Measurements from ENCODE around the gene GSG1L.

Gene GSG1L

GRCh38 chr16:27806388-27806787 lies 257.1 kb downstream of the GSG1L start:
- Mint-ChIP-seq H3K27ac (no peak overlapping the region), H3K4me3 (no peak overlapping the region)

GRCh38 chr16:27805828-27806351 lies 257.6 kb downstream of the GSG1L start:
- H3K4me3 Mint-ChIP-seq: no peak overlapping the region
- no peak overlapping the region for H3K27ac Mint-ChIP-seq
- H3K36me3 Mint-ChIP-seq (ENCODE audit: low read depth): no peaks in the 10 kb centered on the region
- H3K27me3 Mint-ChIP-seq: peaks cover 23% of the 10 kb centered on the region
- no peaks in the 10 kb centered on the region for H3K9me3 Mint-ChIP-seq
- no peaks in the 10 kb centered on the region for H3K4me1 Mint-ChIP-seq (ENCODE audit: low read depth)

More at GRCh38 chr16:27806388-27806787, 257.1 kb downstream of the GSG1L start:
- Mint-ChIP-seq H3K4me1 (ENCODE audit: low read depth) (no peaks in the 10 kb centered on the region), H3K36me3 (ENCODE audit: low read depth) (no peaks in the 10 kb centered on the region), H3K27me3 (peaks cover 23% of the 10 kb centered on the region), H3K9me3 (no peaks in the 10 kb centered on the region)

- Mint-ChIP-seq H3K27me3 (peaks cover 23% of the 10 kb centered on the region), H3K9me3 (no peaks in the 10 kb centered on the region), H3K4me3 (no peak overlapping the region), H3K27ac (no peak overlapping the region), H3K36me3 (ENCODE audit: low read depth) (no peaks in the 10 kb centered on the region), H3K4me1 (ENCODE audit: low read depth) (no peaks in the 10 kb centered on the region)
Measured at GRCh38 chr16:27803775-27804549, 259.6 kb downstream of the GSG1L start.

- H3K27me3 Mint-ChIP-seq: peaks cover 23% of the 10 kb centered on the region
- no peaks in the 10 kb centered on the region for H3K9me3 Mint-ChIP-seq
- no peaks in the 10 kb centered on the region for H3K4me1 Mint-ChIP-seq (ENCODE audit: low read depth)
Measured at GRCh38 chr16:27802664-27803439, 260.7 kb downstream of the GSG1L start.

GRCh38 chr16:27801289-27801945 lies 262.1 kb downstream of the GSG1L start:
- Mint-ChIP-seq H3K4me1 (ENCODE audit: low read depth) (no peaks in the 10 kb centered on the region), H3K27me3 (peaks cover 23% of the 10 kb centered on the region), H3K36me3 (ENCODE audit: low read depth) (no peaks in the 10 kb centered on the region), H3K4me3 (no peak overlapping the region), H3K9me3 (no peaks in the 10 kb centered on the region), H3K27ac (no peak overlapping the region)

More at GRCh38 chr16:27802664-27803439, 260.7 kb downstream of the GSG1L start:
- H3K36me3 Mint-ChIP-seq (ENCODE audit: low read depth): no peaks in the 10 kb centered on the region
- no peak overlapping the region for H3K27ac Mint-ChIP-seq
- H3K4me3 Mint-ChIP-seq: no peak overlapping the region

GRCh38 chr16:27800817-27801216 lies 262.7 kb downstream of the GSG1L start:
- Mint-ChIP-seq H3K27ac (no peak overlapping the region), H3K9me3 (no peaks in the 10 kb centered on the region), H3K36me3 (ENCODE audit: low read depth) (no peaks in the 10 kb centered on the region), H3K27me3 (peaks cover 20% of the 10 kb centered on the region), H3K4me1 (ENCODE audit: low read depth) (no peaks in the 10 kb centered on the region), H3K4me3 (no peak overlapping the region)

- Mint-ChIP-seq H3K4me1 (ENCODE audit: low read depth) (no peaks in the 10 kb centered on the region), H3K4me3 (no peak overlapping the region), H3K27ac (no peak overlapping the region), H3K9me3 (no peaks in the 10 kb centered on the region), H3K36me3 (ENCODE audit: low read depth) (no peaks in the 10 kb centered on the region), H3K27me3 (peaks cover 24% of the 10 kb centered on the region)
Measured at GRCh38 chr16:27799896-27800295, 263.6 kb downstream of the GSG1L start.

GRCh38 chr16:27798241-27798640 lies 265.3 kb downstream of the GSG1L start:
- Mint-ChIP-seq H3K36me3 (ENCODE audit: low read depth) (no peaks in the 10 kb centered on the region), H3K27ac (no peak overlapping the region), H3K4me3 (no peak overlapping the region), H3K9me3 (no peaks in the 10 kb centered on the region), H3K27me3 (peaks cover 11% of the 10 kb centered on the region), H3K4me1 (ENCODE audit: low read depth) (no peaks in the 10 kb centered on the region)

- Mint-ChIP-seq H3K4me1 (ENCODE audit: low read depth) (no peaks in the 10 kb centered on the region), H3K27ac (no peak overlapping the region), H3K36me3 (ENCODE audit: low read depth) (no peaks in the 10 kb centered on the region), H3K9me3 (no peaks in the 10 kb centered on the region), H3K4me3 (no peak overlapping the region), H3K27me3 (peaks cover 6% of the 10 kb centered on the region)
Measured at GRCh38 chr16:27795992-27796614, 267.4 kb downstream of the GSG1L start.

GRCh38 chr16:27793249-27793622 lies 270.3 kb downstream of the GSG1L start:
- no peak overlapping the region for H3K27ac Mint-ChIP-seq
- no peaks in the 10 kb centered on the region for H3K9me3 Mint-ChIP-seq
- H3K27me3 Mint-ChIP-seq: peaks cover 6% of the 10 kb centered on the region
- no peak overlapping the region for H3K4me3 Mint-ChIP-seq
- no peaks in the 10 kb centered on the region for H3K4me1 Mint-ChIP-seq (ENCODE audit: low read depth)
- no peaks in the 10 kb centered on the region for H3K36me3 Mint-ChIP-seq (ENCODE audit: low read depth)

- H3K36me3 Mint-ChIP-seq (ENCODE audit: low read depth): no peaks in the 10 kb centered on the region
- no peak overlapping the region for H3K27ac Mint-ChIP-seq
- no peaks in the 10 kb centered on the region for H3K9me3 Mint-ChIP-seq
- no peak overlapping the region for H3K4me3 Mint-ChIP-seq
- peaks cover 6% of the 10 kb centered on the region for H3K27me3 Mint-ChIP-seq
- H3K4me1 Mint-ChIP-seq (ENCODE audit: low read depth): no peaks in the 10 kb centered on the region
Measured at GRCh38 chr16:27792486-27793248, 270.8 kb downstream of the GSG1L start.

GRCh38 chr16:27791404-27791719 lies 272.2 kb downstream of the GSG1L start:
- Mint-ChIP-seq H3K36me3 (ENCODE audit: low read depth) (no peaks in the 10 kb centered on the region), H3K4me1 (ENCODE audit: low read depth) (no peaks in the 10 kb centered on the region), H3K9me3 (no peaks in the 10 kb centered on the region), H3K27ac (no peak overlapping the region), H3K4me3 (no peak overlapping the region), H3K27me3 (peaks cover 6% of the 10 kb centered on the region)

GRCh38 chr16:27790546-27791403 lies 272.7 kb downstream of the GSG1L start:
- Mint-ChIP-seq H3K27me3 (peaks cover 3% of the 10 kb centered on the region), H3K4me3 (no peak overlapping the region), H3K36me3 (ENCODE audit: low read depth) (no peaks in the 10 kb centered on the region), H3K9me3 (no peaks in the 10 kb centered on the region), H3K4me1 (ENCODE audit: low read depth) (no peaks in the 10 kb centered on the region), H3K27ac (no peak overlapping the region)
